Activated T-helper 1 cell treated with Interleukin-2 at 50 U/mL for 16 hours (primary cell): ENCODE data around the gene SPEM3.

ENCODE experiments used
- DNase-seq: peaks from one replicate; pipeline ENCODE4 v3.0.0-alpha.2; 2020; ENCODE audit warnings: low read depth

SPEM3 gene

DNA sequence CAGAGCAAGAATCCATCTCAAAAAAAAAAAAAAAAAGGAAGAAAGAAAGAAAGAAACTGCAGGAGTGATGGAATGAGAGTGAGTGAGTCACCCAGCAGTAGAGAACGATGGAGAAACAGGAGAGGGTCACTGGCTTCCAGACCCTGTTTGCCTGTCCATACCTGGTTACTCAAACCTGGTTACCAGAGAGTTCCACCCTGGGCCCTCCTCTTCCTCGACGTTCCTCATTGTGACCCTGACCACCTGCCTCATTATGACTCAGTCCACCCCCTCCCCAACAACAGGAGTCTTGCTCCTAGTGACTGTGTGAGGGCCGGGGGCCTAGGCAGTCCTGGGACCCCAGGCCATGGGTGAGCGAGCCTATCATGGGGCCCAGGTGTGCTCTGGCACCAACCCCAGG lies at the start of gene SPEM3:
TSS of gene SPEM3 (plus strand) at position 301 of the 400 bp plus-strand sequence. CDS start at position 347, 46 bp downstream.
- DNase-seq, result no peak

DNA sequence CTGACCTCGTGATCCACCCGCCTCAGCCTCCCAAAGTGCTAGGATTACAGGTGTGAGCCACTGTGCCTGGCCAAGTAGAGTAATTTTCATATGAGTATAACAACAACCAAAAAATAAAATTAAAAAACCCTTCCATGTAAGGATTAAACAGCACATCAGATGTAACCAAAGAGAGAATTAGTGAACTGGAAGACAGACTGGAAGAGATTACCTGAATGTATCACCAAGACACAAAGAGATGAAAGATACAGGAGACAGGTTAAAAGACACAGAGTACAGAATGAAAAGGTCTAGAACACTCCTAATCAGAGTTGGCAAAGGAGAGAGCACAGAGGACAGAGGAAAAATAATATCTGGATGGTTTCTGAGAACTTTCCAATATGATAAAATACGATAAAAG lies 49.5 kb upstream of the SPEM3 start:
- no peak for DNase-seq

DNA sequence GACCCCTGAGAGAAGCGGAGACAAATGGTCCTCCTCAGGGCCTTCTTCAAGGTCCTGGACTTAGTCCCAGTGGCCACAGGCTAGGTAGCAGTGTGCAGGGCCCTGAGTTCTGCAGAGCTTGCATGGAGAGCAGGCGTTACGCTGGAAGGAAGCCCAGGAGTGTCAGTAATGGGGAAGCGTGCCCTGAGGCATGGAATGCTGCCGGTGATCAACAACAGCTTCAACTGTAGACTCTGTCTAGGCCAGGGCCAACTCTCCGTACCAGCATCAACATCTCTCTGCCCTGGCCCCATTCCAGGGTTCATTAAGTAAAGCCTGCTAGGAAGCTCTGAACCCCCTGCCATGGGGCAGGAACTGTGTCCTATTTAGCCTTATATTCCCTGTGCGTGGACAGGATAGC lies 48.3 kb upstream of the SPEM3 start:
- no peak for DNase-seq

DNA sequence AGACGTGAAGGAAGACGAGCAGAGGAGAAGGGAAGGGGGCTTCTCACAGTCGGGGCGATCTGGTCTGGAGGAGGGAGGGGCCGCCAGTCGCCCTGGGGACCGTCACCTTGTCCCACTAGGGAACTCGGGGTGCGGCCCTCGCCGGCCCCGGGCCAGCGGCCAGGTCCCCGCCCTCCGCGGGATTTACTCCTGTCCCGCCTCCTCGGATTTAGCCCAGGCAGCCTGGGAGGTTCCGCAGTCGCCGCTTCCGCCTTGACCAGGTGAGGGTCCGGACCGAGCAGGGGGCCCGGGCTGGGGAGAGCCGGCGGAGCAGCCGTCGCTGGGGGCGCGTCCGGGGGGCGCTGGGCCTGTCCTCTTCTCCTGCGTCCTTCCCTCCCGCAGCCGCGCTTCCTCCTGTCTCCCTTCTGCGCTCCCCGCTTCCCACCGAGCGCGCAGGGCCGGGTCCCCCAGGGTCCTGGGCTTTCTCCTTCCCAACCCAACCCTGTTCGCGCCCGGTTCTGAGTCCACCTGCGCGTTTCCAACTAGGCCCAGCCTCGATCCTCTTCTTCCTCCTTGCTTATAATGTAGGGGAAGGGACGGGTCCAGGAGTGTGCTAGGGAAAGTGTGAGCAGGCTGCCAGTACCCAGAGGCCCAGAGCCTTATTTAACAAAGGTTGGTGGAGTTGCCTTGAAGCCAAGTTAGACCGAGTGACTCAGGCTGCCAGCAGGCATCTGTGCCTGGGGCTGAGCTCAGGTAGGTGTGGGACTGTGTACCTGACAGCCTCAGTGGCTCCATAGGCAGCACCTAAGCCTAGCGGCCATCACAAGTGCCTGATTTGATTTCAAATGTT lies 47.6 kb upstream of the SPEM3 start, which contains the start of gene TNK1:
TSS of gene TNK1 (plus strand) at position 235 of the 829 bp plus-strand sequence. CDS start 1,838 bp downstream, outside the sequence.
- DNase-seq, result no peak

DNA sequence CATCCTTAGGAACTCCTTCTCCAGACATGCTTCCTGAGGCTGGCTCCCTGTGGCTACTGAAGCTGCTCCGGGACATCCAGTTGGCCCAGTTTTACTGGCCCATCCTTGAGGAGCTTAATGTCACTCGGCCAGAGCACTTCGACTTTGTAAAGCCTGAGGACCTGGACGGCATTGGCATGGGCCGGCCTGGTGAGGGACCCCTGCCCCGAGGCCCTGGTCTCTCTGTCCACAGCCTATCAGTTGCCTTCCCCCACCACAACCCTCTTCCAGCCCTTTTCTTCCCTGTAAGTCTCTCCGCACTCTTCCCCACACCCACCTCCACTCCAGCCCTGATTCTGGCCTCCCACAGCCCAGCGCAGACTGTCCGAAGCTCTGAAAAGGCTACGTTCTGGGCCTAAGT lies 45.8 kb upstream of the SPEM3 start:
- no peak for DNase-seq

DNA sequence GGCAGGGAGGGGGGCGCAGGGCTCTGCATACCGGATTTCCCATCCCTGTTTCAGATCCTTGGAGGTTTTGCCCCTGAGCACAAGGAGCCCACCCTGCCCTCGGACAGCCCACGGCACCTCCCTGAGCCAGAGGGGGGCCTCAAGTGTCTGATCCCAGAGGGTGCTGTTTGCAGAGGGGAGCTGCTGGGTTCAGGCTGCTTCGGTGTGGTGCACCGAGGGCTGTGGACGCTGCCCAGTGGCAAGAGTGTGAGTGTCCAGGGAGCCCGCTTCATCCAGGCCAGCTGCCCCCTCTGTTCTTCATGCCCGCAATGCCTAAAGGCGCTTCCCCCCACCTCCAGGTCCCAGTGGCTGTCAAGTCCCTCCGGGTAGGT lies 45.3 kb upstream of the SPEM3 start:
- no peak for DNase-seq

DNA sequence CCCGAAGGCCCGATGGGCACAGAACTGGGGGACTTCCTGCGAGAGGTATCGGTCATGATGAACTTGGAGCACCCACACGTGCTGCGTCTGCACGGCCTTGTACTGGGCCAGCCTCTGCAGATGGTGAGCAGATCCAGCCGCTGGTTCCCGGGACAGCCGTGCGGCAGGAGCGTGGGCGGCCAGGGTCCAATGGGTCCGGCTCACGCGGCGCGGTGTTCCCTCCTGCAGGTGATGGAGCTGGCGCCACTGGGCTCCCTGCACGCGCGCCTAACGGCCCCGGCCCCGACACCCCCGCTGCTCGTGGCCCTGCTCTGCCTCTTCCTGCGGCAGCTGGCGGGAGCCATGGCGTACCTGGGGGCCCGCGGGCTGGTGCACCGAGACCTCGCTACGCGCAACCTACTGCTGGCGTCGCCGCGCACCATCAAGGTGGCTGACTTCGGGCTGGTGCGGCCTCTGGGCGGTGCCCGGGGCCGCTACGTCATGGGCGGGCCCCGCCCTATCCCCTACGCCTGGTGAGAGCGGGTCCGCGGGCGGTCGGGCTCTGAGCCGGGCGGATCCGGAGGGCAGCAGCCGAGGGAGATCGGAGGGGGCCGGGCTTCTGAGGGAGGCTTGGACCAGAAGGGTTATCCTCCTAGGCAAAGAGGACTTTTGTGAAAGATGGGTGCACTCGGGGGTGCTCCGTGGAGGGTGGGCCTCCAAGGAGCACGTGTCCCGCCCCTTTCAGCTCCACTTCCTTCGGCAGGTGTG lies 44.7 kb upstream of the SPEM3 start:
- DNase-seq, result peak; percentile 71

DNA sequence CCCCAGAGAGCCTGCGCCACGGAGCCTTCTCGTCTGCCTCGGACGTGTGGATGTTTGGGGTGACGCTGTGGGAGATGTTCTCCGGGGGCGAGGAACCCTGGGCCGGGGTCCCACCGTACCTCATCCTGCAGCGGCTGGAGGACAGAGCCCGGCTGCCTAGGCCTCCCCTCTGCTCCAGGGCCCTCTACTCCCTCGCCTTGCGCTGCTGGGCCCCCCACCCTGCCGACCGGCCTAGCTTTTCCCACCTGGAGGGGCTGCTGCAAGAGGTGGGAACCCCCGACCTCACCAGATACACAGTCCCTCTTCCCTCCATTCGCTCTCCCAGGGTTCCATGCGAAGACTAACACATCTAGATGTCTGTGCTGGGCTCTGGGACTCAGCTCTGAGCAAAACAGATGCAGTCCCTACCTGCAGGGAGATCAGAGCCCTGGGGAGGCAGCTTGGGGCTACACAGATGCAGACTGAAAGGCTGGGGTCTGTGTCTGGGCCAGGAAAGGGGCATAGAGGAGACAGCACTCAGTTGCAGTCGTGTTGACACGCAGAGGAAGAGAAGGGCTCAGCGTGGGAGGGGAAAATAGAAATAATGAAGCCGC lies 44.1 kb upstream of the SPEM3 start:
- no peak for DNase-seq

DNA sequence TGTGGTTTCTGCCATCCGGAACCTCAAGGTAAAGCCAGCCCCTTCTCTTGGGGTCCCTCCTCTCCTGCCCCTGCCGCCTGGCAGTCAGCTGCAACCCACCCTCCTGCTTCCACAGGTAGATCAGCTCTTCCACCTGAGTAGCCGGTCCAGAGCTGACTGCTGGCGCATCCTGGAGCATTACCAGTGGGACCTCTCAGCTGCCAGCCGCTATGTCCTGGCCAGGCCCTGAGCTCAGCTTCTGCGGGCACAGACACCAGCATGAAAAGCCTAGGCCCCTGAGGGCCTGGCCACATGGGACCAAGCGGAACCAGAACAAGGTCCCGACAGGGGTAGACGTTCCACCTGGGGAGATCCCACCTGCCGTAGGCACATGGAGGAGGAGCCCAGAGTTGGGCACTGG lies 39.8 kb upstream of the SPEM3 start:
- no peak for DNase-seq

DNA sequence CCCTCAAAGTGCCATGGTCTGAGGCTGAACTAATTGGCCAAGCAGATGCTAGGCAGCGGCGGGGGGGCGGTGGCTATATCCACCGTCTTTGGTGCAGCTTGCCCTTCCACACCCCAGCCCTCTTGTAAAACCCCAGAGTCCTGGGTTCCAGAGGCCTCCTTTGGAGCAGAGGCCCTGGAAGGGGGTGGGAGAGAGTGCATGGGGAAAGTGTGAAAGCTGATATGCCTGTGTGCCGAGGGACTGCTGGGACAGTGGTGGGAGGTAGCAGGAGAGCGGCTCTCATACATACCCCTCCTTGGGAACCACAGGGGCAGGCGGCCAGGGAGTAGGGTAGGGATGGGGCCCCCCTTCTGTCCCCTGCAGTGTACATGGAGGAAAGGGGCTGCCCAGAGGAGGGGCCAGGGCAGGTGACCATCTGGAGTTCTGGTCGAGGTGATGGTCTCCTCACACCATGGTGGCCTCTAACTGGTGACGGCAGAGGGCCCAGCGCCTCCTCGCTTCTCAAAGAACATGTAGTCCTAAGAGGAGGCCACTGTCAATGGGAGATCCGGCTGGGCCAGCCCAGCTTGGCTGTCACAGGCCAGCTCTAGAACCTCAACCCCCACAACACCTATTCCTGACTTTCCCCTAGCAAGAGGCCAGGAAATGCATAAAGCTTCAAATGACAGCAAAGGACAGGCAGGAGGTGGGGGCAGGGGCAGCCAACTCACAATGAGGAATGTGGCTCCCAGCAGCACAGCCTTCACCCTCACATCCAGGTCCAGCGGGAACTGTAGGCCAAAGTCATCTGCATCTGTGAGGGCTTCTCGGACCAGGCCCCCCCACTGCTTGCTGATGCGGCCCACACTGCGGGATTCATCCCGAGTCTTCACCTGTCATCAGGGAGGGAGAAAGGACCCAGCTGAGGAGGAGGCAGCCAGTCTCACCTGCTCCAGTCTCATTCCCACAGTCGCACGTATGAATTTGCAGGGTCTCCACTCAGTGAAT lies 38.4 kb upstream of the SPEM3 start:
- DNase-seq, result no peak

DNA sequence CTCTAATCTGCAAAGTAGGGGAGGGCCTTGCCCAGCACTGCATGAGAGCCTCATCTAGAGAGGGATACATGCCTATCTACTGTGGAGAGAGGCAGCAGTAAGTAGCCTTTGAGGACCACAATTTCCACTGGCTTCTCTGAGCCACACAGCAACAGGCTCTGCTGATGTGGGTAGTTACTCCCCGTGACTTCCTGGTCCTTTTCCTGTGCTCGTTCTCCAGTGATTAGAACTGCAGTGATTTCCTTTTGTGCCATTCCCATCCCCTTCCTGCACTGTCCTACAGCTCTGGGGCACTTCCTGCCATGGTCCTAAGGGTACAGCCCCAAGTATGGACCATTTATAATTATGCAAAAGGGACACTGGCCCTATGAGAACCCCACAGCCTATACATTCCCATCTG lies 37.4 kb upstream of the SPEM3 start:
- DNase-seq, result no peak

DNA sequence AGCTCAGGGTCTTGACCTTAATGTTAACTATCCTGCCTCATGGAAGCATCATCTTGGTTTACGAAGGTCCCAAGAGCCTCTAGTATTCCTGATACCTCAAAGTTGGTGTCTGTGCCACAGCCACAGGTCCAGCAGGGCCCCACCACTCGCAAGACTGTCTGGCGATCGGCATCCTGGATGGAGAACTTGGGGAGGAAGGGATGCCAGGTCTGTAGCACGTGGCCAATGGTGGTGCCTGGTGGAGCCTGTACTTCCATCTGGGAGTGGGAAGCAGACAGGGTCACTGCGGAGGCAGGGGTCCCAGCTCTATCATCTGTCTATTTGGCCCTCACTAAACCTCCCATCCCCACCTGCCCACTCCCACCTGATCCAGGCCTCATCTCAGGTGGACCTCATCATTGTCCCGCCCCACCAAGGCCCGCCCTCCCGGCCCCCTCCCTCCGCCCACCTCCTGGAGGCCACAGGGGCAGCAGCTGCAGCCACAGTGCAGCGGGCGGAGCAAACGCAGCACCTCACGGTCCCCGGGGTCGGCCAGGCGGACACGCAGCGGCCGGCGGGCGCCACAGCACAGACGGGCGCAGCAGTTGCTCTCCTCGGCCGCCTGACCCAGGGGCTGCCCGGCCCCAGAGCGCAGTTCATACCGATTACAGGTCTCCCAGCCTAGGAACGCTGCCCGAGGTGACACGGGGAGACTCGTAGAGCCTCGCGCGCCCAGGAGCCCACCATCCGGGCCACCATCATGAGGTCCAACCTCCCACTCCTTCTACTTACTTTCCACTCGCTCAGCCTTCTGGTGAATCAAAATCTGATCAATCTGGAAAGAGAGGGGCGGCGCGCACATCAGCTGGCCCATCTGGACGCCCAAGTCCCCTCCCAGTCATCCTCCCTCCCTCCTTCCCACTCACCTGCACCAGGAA lies 35.7 kb upstream of the SPEM3 start:
- no peak for DNase-seq

DNA sequence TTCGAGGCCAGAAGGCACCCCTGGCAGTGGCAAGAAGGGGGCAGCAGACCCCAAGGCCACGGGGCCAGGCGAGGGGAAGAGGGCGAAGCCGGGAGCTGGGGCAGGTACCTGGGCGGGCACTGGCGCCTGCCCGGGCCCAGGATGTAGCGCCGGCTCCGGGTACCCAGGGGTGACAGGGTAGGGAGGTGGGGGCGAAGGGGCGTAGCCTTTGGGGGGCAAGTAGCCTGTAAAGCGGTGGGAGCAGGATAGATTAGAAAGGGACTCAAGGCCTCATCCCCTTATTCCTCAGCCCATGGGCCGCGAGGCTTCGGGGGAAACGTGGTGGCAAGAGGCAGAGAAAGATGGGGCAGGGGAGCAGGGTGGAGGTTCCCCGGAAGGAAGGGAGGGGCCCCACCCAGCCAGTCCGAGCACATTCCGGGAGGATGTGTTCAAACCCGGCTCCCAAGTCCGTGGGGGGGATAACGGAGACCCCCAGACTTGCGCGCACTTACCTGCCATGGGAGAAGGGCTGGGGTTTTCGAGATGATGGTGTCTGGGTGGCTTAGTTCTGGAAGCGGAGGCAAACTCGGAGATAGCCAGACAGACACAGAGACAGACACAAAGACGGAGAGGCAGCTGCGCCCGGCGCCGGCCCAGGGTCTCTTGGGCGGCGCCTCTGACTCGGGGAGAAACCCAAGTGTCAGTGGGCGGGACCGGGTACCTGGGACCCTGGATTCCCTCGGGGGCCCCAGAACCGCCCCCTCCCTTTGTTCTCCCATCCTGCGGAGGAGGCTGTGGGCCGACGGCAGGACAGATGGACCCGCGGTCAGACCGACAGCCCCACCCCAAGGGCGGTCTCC lies 34.8 kb upstream of the SPEM3 start:
- peak; percentile 52 for DNase-seq

DNA sequence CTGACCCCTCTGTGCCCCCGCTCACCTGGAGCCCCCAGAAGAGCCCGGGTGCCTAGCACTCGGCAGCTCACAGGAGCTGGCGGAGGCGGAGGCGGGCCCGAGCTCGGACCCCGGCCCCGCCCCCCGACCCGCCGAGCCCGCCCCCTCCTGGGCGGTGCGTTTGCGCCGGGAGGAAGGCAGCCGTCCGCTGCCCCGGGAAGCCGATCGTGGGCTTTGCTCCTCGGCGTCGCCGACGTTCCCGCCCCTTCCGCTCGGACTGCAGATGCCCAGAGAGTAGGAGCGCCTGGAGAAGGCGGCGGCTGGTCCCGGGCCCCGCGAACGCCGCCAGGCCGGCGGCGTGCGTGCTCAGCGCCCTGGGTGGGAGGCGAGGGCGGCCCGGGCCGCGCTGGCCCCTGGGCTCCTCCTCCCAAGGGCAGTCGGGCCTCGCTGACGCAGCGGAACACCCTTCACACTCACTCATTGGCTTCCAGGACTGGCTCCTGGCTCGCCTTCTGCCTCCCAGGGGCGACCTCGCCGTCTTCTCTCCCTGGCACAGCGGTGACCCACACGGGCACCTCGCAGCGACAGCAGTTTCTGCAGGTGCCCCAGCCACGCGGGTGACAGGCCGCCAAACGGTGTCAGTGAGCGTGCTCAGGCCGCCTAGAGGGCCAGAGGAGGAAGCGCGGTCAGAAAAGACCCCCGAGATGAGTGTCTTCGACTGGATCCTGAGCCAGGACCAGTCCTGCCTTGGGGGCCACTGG lies 34.0 kb upstream of the SPEM3 start, which contains the start of gene PLSCR3:
TSS of gene PLSCR3 (minus strand) at position 74 of the 740 bp plus-strand sequence. CDS start 415 bp downstream, outside the sequence.
- DNase-seq, result peak; percentile 75

DNA sequence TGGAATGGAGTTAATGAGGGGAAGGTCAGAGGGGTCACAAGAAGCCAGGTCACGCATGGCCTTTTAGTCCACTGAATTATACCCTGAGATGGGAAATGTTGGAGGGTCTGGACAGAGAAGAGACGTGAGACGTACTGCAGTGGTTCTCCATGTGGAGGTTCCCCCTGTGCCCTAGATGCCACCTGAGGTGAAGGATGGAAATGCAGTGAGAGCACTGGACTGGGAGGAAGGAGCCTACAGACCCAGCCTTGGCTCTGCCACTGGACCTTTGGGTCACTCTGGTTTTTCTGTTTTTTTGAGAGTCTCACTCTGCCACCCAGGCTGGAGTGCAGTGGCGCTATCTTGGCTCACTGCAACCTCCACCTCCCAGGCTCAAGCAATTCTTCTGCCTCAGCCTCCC lies 32.5 kb upstream of the SPEM3 start:
- DNase-seq, result no peak

DNA sequence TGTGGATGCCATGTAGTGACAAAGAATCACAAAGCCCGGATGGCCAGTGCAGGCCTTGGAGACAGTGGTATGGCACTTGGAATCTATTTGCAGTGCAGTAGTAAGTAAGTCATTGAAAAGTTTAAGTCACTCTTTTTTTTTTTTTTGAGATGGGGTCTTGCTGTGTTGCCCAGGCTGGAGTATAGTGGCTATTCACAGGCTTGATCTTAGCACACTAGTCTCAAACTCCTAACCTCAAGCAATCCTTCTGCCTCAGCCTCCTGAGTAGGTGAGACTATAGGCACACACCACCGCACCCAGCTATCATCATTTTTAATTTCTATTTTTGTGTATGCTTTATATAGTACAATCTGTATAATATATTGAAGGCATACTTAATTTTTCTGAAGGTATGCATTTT lies 30.0 kb upstream of the SPEM3 start:
- DNase-seq, result no peak

DNA sequence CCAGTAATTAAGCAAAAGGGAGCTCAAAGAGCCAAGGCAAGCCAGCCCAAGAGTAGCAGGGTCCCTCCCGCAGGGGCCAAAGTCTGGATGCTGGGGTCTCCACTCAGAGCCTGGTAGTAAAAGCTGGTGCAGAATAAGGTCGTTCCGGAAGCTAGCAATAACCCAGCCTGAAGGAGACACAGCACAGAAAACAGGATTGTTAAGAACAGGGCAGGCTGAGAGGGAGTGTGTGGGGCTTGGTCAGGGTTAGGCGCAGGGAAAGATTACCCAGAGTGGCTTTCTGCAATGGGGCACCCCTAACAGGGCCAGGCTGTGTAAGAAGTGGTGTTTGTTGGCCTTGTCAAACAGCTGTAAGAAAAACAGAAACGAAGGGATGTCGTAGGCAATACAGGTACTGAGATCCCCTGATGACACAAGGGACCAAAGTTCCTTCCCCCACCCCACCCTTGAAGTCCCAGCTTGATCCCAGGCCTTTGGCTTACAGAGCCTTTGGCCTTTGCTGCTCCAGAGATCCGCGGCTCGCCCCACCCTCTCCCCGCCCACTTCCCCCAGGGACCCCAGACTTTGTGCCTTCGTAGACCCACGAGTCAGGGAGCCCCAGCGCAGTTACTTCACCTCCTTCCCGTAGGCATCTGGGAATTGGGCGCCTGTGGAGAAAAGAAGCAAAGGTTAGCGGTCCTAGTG lies 25.5 kb upstream of the SPEM3 start:
- DNase-seq, result no peak

DNA sequence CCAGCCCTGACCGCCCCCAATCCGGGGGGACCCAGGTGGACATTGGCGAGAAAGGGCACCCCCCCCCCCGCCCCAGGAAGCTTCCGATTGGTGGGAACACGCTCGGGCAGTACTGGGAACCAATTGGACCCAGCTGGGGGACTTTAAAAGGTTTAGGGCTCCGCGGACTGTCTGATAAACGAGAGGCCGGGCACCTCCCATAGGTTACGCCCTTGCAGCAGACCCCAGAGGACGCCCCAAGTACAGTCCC lies 25.0 kb upstream of the SPEM3 start:
- DNase-seq, result no peak
